ENCODE measurements around the gene TSPYL2. TPM values are rescaled to one million over a fixed set of nuclear protein-coding genes. Genes with fewer than 3 reads are reported as not detected.
A peak's percentile ranks its signal among the peaks of the same experiment; 100 is the strongest.

TSPYL2 gene
- total RNA-seq (2014; rRNA removed; shearing (Covaris generic)), result 11.8 and 12.5 TPM in 2 replicates

DNA sequence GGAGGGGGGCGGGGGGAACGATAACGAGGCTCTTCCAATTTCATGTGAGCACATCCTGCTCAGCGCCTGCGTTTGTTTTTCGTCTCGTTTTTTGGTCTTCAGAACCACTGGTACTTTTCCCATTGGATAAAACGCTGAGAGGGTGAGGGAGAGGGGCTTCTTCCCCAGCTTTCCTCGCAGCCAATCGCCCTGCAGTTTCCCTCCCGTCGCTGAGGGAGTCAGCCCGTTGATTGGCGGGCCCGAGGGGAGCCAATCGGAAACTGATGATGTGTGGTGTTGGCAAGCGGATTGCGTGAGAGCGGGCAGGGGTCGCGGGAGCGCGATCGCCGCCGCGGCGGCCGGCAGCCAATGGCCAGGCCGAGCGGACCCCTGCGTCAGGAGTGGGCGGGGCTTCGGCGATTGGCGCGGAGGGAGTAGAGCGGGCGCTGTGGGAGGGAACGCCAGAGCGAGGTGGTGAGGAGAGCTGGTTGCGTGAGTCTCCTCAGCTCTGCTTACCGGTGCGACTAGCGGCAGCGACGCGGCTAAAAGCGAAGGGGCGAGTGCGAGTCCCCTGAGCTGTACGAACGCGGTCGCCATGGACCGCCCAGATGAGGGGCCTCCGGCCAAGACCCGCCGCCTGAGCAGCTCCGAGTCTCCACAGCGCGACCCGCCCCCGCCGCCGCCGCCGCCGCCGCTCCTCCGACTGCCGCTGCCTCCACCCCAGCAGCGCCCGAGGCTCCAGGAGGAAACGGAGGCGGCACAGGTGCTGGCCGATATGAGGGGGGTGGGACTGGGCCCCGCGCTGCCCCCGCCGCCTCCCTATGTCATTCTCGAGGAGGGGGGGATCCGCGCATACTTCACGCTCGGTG is at the start of gene TSPYL2:
TSPYL2 (plus strand) TSS at position 443 of the 848 bp plus-strand sequence; CDS start at position 575, 132 bp downstream.
- peak; percentile 96 for DNase-seq (ENCODE audit: low read depth)

DNA sequence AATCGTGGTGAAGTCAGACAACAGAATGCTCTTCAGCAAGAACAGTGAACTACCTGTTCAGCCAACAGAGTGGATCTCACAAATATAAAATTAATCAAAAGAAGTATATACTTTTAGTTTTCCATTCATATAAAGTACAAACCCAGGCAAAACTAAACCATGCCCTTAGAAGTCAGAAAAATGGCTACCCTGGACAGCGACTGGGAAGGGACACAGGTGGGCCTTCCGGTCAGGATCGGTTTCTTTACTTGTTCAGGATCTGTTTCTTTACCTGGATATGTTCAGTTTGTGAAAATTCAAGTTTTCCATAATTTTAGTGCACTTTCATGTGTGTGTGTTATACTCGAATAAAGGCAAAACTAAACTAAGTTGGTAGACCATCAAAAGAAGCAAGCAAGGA is 46.0 kb upstream of the TSPYL2 start:
- DNase-seq (ENCODE audit: low read depth), result no peak

DNA sequence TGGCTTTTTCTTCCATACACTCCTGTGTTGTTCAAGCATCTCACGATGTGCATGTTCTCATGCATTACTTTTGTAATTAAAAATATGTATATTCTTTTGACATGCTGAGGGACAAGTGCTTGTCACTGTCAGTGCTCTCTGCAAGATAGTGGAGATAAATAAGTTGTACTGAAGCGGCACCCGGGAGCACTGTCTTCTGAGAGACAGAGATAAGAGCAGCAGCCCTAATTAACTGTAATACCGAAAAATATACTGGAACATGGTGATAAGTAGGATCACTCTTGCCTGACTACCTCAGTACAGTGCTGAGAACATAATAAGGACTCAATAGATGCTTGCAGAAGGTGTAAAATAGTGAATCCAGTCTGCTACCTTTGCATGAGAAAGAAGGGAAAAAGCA is 42.9 kb upstream of the TSPYL2 start:
- DNase-seq (ENCODE audit: low read depth), result no peak

DNA sequence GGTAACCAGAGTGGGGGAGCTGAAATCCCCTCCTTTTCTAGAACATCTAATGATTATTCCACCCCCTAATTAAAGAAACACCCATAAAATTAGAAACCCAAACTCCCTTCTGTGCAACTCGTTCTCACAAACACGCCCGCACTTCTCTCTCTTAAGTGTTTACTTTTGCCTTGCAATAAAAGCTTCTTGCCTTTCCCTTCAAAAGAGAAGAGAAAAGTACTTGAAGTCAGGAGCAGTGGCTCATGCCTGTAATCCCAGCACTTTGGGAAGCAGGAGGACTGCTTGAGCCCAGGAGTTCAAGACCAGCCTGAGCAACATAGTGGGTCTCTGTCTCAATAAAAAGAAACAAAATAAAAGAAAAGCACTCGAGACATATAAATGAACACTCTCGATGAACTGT is 37.2 kb upstream of the TSPYL2 start:
- no peak for DNase-seq (ENCODE audit: low read depth)

DNA sequence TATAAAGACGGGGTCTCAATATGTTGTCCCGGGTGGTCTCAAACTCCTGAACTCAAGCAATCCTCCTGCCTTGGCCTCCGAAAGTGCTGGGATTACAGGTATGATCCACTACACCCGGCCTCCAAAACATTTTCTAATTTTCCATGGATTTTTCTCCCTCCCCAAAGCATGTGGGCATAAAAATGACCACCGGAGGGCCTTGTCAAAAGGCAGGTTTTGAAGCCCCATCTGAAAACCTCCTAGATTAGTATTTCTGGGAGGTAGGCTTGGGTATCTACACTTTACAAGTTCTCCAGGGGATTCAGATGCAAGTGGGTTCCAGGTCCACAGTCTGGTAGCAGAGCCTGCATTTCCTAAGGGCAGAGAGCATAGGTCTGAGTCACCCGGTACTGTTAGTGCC is 34.9 kb upstream of the TSPYL2 start:
- no peak for DNase-seq (ENCODE audit: low read depth)

DNA sequence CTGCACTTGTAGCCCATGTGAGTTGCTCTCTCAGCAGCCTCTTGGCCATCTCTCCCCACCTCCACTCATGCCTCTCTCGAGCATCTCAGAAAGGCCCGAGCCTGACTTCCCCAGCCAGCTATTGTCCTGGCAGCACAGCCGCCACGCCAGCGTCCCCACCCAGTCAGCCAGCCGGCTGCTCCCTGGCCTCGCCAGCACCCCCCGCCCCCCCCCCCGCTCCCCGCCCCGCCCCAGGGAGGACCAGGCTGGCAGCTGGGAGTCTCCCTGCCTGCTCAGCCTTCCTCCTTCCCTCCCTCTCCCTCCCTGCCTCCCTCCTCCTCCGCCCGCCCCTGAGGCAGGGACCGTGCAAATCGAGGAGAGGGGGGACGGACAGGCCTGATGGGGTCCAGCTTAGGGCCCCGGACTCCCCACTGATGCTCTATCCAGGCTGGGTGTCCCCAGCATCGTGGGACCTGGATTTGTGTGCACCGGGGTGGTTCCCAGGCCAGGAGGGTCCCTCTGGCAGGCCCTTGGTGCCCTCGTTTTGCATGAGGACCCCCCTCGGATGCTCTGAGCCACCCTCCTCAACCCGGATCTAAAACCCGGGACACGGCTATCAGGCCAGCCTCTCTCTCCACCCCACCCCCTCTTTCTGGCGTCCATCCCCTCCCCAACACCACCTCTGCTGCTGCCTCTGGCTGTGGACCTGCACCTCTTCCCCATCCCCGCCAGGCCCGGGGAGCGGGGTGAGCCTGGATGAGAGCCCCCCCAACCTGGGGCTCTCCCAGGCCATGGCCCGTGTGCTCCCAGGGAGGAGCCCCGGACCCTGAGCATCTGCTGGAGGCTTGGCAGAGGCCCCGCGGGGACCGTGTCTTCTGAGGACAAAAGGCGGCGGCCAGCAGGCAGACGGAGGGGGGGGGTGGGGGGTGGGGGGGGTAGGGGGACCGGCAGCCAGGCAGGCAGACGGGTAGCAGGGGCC is 33.7 kb upstream of the TSPYL2 start, which contains the start of gene GPR173:
GPR173 (plus strand) TSS at position 621 of the 958 bp plus-strand sequence. CDS start 27,833 bp downstream, outside the sequence.
- DNase-seq (ENCODE audit: low read depth), result peak; percentile 69

DNA sequence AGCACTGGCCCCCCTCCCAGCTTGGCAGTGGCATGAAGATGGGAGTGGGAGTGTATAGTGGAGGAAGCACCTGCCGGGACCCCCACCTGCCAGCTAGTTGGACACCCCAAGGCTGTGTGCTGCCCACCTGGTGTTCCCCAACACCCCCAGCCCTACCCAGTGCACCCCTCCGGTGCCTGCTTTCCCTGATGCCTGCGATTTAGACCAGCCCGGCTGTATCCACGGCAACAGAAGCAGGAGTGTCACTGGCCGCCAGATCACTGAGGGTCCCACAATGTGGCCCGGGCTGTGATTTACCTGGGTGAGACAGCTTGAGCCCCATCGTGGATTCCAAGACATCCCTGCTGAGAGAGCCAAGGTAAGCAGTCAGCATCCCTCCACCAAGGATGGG is 33.0 kb upstream of the TSPYL2 start:
- no peak for DNase-seq (ENCODE audit: low read depth)

DNA sequence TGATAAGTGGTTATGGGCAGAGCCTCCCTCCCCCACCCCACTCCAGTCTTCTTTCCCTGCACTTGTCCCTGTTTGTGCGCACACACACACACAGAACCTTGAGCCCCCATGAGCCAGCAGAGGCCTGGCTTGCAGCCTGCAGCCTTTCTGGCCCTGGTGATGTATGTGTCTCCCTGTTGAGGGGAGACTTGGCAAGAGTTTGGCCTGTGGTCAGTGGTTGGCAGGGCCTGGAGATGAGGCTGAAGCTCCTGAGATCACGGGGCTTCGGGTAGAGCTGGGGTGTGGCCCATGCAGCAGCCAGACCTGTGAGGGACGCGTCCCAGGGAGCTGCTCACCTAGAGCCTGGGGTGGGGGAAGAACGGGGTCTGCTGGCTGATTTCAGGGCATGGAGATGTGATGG is 31.3 kb upstream of the TSPYL2 start:
- no peak for DNase-seq (ENCODE audit: low read depth)

DNA sequence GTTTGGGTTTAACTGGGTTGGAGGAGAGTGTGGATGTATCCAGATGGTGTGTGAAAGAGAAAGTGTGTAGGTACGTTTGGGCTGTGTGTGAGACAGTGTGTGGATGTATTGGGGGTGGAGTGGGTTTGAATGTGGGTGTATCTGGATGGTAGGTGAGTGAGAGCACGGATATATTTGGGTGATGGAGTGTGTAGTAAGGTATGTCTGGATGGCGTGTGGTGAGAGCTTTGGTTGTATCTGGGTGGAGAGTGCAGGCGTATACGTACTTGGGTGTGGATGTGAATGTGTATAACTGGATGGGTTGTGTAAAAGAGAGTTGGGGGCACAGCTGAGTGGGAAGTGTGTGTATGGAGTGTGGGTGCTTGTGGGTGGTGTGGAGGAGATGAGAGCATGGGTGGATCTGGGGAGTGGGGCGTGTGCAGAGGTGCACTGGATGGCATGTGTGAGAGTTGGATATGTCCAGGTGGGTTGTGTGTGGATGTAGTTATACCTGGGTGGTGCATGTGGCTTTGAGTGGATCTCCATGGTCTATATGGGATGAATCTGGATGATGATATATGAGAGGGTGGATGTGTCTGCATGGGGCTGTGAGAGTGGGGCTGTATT is 26.8 kb upstream of the TSPYL2 start:
- no peak for DNase-seq (ENCODE audit: low read depth)

DNA sequence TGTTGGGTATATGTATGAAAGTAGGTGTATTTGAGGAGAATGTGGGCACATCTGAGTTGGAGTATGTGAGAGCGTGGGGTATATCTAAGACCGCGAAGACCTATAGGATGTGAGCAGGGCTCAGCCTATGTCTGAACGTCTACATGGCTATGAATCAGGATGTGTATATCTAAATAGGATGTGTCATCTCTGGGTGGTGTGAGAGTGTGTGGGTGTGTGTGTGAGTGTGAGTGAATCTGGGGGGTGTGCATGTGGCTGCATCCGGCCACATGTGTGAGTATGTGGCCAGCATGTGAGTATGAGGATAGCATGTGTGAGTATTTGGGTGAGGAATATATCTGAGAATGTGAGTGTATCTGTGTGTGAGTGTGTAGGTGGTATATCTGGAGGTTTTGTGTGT is 25.9 kb upstream of the TSPYL2 start:
- no peak for DNase-seq (ENCODE audit: low read depth)

DNA sequence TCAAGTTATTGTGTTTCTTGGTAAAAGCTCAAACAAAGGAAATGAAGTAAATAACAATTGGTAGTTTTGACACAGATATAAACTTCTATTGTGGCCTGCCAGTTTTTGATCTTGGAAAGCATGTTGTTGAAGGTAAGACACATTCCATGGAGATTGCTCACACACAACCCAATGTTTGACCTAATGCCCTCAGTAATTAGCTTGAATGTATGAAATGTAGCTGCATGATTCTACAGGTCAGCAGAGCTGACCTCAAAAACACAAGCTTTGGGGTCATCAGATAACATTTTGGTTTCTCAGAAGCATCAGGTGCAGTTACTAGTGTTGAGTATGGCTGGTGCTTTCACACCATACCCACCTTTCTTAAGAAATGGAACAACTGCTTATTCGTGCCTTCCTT is 17.1 kb upstream of the TSPYL2 start:
- DNase-seq (ENCODE audit: low read depth), result no peak

DNA sequence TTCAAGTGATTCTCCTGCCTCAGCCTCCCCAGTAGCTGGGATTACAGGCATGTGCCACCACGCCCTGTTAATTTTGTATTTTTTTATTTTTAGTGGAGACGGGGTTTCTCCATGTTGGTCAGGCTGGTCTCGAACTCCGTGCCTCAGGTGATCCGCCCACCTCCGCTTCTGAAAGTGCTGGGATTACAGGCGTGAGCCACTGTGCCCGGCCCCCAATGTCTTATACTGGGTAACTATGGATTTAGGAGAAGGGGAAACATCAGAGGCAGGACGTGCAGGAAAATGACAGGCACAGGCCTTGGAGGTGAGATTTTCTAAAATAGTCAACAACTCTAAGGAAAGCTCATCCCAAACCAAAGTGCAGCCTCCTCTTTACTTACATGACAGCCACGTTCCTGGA is 11.1 kb upstream of the TSPYL2 start:
- no peak for DNase-seq (ENCODE audit: low read depth)

DNA sequence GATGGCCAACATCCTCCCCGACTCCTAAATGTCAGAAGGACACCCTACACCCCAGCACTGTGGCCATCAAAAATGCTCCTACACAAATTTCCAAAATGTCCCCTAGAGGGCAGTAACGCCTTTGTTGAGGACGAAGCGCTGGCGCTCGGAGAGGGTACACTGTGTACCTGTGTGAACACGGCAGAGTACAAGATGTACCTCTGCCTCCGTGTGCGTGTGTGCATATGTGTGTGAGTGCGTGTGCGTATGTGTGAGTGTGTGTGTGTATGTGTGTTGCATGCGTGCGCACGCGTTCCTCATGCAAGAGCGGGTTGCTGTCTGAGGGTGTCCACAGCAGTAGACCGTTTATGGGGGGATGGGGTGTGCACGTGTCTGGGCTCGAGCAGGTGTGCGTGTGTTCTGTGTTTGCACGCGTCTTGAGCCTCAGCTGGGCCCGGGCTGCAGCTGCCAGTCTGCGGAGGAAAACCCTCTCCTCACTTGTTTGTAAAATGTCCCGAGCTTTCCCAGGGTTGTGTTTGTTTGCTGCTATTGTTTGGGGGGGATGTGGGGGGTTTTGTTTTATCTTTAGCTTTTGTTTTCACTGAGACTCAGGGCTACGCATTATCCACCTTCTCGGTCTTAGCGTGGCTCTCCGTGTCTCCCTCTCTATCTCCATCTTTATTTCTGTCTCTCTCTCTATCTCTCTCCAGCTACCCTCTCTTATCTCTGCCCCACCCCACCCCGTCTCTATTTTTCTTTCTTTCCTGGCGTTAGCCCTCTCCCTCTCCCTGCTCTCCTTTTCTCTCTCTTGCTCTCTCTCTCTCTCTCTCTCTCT is 10.4 kb upstream of the TSPYL2 start:
- peak; percentile 52 for DNase-seq (ENCODE audit: low read depth)

DNA sequence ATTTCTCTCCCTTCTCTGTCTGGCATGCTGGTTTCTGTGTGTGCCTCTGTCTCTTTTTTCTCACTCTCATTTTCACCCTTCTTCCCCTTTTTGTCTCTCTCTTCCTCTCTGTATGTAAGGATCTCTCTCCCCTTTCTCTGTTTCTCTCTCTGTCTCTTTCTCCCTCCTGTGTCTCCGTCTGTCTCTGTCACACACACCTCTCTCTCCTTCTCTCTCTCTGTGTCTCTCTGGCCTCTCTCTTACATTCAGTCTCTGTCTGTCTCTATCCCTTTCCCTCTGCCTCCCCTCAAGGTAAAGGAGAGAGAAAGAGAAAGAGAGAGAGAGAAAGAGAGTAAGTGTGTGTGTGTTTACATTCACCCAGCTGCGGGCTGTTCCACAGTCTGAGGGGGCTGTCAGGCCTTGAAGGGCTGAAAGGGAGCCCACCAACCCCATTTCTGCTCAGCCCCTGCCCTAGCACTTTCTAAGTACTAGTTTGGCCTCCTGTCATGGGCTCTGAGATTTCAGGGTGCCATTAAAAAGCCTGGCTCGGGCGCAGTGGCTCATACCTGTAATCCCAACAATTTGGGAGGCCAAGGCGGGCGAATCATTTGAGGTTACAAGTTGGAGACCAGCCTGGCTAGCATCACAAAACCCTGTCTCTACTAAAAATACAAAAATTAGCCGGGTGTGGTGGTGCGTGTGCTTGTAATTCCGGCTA is 9.6 kb upstream of the TSPYL2 start:
- DNase-seq (ENCODE audit: low read depth), result no peak

DNA sequence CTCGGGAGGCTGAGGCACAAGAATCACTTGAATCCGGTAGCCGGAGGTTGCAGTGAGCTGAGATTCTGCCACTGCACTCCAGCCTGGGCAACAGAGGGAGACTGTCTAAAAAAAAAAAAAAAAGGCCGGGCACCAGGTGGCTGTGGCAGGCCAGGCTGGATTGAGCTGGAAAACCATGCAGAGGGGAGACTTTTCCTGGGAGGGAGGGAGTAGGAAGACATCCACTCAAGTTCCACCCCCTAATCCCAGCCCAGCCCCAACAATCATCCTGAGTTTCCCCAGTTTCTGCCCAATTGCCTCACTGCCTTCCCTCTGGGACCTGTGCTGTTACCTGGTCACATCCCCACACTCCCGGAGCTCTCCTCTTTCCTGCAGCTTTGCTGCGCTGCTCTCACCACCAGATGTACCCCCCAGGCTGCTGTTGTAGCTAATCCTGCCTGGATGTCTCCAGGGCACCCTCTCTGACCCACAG is 9.0 kb upstream of the TSPYL2 start:
- no peak for DNase-seq (ENCODE audit: low read depth)

DNA sequence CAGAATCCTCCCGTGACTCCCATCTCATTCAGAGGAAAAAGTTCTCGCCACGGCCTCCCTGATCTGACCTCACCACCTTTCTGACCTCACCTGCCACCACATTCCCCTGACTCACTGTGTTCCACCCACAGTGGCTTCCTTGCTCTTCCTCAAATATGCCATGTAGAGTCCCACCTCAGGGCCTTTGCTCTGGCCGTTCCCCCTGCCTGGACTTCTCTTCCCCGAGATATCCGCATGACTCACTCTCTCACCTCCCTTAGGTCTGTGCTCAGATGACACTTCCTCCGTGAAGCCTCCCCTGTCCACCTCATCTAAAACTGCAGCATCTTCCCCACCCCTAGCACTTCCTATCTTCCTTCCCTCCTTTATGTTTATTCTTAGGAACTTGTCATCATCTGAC is 7.2 kb upstream of the TSPYL2 start:
- DNase-seq (ENCODE audit: low read depth), result no peak

DNA sequence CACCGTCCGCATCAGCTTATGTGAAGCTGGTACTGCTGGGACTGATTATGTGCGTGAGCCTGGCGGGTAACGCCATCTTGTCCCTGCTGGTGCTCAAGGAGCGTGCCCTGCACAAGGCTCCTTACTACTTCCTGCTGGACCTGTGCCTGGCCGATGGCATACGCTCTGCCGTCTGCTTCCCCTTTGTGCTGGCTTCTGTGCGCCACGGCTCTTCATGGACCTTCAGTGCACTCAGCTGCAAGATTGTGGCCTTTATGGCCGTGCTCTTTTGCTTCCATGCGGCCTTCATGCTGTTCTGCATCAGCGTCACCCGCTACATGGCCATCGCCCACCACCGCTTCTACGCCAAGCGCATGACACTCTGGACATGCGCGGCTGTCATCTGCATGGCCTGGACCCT is 5.5 kb upstream of the TSPYL2 start:
- no peak for DNase-seq (ENCODE audit: low read depth)

DNA sequence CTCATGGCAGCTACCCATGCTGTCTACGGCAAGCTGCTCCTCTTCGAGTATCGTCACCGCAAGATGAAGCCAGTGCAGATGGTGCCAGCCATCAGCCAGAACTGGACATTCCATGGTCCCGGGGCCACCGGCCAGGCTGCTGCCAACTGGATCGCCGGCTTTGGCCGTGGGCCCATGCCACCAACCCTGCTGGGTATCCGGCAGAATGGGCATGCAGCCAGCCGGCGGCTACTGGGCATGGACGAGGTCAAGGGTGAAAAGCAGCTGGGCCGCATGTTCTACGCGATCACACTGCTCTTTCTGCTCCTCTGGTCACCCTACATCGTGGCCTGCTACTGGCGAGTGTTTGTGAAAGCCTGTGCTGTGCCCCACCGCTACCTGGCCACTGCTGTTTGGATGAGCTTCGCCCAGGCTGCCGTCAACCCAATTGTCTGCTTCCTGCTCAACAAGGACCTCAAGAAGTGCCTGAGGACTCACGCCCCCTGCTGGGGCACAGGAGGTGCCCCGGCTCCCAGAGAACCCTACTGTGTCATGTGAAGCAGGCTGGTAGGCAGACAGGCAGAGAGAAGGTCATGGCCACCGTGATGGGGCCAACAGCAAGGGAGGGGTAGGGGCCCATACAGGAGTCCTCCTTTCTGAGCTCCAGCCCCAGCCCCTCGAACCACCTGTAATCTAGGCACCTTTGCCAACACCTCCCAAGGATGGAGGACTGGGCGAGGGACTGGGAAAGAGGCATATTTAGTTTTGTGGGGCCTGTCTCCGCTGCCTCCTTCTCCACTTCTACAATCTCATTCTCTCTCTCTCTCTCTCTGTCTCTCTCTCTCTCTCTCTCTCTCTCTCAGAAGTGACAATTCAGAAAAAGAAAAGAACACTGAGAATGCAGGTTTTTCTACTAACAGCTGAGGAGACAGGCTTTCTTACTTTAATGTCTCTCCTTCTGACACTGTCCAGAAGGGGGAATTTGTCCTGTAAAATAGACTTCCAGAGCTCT is 4.7 kb upstream of the TSPYL2 start:
- DNase-seq (ENCODE audit: low read depth), result no peak

DNA sequence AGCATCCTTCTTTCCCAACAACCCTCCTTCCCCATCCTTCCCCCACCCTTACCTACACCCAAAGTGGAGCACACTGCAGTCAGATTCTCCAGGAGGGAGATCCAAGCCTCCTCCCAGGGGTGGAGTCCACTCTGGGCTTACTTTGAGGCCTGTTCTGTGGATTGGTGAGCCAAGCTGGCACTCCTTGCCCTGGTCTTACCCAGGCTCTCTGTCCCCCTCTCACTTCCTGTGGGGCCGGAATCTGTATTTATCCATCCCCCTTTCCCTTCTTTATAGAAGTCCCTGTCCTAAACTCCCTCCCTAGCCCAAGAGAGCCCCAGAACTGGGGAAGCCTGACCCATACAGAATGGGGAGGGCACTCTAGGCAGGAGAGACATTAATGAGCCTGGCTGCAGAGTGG is 3.2 kb upstream of the TSPYL2 start:
- no peak for DNase-seq (ENCODE audit: low read depth)
